ENCODE data around the gene ARL6IP4.

ARL6IP4 gene

DNA sequence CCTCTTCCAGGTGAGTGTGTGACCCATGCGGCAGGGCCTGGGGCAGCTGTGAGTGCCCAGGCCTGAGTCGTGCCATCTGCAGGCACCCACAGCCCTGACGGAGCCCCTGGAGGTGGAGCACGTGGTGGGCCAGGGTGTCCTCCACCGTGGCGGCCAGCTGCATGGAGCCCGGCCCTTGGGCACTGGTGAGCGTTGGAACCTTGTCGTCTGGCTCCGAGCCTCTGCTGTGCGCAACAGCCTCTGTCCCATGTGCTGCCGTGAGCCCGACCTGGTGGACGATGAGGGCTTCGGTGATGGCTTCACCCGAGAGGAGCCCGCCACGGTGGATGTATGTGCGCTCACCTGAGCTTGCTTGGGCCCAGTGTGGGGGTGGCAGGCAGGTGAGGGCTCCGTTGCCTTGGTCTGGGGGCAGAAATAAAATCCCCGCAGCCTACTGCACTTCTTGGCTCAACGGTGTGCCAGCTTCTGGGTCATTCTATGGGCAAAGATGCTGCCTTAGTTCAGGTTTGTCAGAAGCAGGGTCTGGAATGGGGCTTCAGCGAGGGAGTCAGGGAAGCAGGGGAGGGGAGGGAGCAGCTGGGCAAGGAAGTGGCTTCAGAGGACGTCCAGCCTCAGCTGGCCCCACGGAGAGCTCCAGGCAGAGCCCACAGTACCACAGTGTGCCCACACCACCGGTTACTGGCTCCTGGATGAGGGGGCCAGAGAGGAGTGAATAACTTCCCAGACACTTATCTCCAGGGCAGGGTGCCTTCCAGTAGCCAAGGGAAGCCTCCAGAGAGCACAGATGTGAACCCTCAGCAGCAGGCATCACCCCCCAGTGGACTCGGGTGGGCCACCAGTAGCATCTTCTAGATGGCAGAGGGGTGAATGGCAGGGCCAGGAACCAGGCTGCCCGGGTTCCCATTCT, 1.2 kb upstream of the ARL6IP4 start:
- no peak for DNase-seq

DNA sequence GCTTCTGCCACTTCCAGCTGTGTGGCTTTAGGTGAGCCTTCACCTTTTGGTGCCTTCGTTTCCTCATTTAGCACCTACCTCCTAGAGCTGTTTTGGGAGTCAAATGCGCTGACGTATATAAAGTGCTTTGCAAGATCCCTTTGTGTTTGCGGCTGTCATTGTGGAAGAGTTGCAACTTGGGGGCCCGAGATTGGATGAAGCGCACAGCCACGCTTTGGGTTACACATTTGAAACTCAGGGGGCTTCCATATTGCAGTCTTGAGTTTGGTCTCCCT, 636 bp upstream of the ARL6IP4 start:
- no peak for DNase-seq

DNA sequence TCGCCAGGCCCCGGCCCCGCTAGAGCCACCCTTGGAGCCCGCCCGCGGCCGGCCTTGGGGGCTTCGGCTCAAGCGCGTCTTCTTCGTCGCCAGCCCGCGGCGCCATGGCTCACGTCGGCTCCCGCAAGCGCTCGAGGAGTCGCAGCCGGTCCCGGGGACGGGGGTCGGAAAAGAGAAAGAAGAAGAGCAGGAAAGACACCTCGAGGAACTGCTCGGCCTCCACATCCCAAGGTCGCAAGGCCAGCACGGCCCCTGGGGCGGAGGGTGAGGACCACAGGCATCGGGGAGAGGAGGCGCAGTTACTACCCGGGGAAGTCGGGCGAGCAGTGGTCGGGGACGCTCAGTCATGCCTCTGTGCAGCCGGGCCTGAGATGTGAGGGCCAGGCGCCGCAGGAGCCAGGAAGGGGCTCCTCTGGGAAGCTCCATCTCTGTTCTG, 573 bp downstream of the ARL6IP4 start:
- peak; percentile 23 for DNase-seq

DNA sequence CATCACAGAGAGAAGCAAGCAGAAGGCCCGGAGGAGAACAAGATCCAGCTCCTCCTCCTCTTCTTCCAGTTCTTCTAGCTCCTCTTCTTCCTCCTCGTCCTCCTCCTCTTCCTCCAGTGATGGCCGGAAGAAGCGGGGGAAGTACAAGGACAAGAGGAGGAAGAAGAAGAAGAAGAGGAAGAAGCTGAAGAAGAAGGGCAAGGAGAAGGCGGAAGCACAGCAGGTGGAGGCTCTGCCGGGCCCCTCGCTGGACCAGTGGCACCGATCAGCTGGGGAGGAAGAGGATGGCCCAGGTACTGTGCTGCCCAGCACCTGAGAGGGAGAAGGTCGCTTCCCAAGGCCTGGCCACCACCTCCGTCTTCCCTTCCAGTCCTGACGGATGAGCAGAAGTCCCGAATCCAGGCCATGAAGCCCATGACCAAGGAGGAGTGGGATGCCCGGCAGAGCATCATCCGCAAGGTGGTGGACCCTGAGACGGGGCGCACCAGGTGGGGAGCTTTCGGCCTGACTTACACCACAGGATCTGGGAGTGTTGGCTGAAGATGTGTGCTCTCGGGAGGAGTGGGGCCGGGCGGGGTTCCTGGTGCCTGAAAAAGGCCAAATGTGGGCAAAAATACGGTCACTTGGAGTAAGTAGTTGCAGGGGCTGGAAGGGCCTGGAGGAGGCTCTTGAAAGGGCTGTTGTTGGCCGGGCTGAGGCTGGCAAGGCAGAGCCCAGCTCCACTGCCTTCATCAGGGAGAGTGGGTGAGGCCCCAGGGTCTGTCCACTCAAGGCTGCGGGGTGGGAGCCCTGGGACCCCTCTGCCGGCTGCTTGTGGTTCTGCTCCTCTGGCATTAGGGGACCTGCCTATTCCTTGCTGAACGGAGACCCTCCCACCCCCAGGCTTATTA, 1.4 kb downstream of the ARL6IP4 start:
- no peak for DNase-seq

DNA sequence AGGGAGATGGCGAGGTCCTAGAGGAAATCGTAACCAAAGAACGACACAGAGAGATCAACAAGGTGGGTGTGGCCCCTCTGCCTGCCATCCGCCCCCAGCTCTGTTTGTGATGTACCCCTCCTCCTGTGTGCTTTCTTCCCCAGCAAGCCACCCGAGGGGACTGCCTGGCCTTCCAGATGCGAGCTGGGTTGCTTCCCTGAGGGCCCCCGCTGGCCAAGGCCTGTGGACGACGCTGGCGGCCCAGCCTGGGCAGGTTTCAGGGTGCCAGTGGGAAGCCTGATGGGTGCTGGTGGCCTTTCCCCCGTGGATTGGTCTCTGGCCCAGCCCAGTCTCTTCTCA, 2.0 kb downstream of the ARL6IP4 start:
- no peak for DNase-seq

DNA sequence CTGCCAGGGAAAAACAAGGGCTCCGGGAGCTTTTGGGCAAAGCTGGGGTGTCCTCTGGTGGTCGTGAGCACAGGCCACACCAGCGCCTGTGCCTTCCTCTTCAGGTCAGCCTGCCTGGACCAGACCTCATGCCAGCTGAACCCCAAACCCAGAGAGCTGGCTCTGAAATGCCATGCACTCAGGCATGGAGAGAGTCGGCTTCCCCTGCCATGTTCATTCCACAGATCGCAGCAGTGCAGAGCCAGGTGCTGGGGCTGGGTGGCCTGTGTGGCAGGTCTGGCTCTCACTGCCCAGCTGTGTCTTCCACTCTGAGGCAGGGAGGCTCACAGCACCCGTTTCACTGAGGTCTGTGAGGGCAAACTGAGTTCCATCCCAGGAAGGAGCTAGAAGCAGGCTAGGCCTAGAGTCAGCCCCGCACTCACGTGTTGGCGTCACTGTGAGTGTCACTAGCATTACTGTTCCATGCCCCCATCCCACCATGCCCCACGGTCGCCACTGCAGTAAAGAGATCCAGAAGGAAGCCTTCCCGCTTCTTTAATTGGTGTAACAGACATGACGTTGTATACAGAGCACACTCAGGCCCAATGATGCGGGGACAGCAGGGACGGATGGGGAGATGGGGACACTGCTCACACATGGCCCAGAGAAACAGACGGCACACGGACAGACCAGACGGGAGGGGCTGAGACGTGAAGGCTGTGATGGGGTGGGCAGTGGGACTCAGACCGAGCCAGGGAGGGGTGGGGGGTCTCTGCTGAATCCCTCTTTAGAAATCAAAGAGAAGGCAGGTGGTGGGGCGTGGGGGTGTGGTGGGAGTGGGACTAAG, 2.7 kb downstream of the ARL6IP4 start:
- DNase-seq, result no peak

DNA sequence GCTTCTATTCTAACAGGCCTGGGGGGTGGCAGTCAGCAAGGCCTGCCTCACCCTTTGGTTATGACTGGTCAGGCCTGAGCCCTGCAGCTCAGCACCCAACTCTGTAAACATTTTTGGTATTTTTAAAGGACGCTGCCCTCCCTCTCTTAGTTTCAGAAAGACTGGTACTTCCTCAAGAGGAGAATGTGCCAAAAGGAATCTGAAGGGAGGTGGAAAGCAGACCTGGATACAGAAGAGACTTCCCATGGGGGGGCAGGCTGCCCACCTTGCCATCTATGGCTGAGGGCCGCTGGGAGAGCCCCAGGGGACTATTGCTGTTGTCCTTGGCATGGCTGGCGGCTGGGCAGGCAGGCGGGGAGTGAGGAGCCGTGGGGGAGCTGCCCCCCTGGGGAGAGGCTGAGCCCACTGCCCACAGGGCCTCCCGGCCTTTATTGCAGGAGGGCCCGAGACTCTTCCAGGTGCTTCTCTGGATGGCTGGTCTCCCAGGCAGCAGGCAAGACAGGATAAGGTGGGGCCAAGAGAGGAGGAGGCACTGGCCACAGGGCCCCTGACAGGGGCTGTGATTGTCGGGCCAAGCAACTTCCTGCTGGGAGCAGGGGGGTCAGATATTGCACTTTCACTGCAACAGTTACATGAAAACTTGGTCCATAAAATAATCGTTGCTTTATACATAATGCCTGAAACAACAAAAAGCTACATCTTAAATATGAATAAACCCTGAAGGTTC, 3.5 kb downstream of the ARL6IP4 start:
- no peak for DNase-seq

DNA sequence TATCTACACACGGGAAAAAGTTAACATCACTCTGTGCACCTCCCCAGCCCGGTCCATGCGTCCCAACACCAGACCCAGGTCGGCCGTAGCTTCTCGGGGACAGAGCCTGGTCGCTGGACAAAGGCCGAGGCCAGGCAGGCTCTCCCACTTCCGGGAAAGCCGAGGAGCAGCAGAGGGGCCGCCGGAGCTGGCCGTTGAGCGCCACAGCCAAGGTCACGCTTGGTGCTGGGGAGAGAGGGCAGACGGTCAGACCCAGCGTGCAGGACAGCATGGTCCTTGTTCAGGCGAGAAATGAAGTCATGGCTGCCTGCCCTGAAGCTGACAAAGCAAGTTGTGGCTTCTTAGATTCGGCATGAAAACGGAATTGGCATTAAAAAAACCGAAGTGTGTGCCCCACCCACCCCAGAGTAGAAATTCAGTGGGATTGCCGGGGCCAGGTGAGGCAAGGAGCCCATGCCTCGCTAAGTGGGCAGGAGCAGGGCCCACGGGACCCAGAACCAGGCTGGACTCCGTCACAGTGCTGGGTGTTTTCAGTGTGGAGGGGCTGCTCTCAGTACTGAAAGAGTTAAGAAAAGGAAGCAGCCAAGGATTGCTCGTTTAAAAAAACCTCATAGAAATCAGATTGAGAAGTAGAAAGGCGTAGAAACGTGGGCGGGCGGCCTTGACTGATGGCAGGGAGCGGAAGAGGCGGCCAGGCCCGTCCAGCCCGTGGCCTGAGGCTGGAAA, 4.3 kb downstream of the ARL6IP4 start:
- DNase-seq, result no peak

DNA sequence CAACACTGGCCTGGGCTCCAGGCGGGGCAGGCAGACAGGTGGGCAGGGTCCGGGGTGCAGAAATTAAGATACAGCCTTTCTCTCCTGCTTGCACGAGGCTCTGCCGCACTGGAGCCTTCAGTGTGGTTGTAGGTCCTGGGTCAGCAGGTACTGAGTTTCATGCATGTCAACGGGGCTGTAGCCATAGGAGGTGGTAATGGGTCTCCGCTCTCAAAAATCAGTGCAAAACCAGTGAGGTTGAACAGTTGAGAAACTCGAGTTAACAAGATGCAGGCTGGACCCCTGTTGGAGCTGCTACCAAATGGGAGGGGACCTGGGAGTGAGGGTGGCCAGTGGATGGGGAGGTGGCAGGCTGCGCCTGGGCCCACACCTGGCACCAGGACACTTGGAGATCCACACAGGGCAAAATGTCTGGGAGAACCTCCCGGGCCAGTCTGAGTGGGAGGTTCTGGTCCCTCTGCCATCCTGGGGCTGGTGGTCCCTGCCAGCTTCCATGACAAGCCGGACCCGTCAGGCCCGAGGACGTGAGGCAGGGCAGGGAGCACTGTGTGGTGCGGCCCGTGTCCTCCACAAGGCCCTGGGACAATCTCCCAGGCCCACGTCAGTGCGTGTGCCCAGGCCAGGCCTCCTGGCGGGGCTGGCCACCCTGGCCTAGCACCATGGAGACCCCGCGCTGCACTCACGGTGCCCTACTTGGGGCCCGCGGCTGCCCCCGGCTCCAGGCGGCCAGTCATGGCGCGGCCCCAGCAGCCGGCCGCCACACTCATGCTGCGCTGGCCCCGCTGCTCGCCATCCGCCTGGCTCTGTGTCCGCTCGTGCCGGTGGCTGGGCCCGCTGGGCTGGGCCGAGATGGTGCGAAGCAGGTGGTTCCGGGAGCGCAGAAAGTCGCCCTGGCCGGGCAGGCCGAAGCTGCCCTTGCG, 5.1 kb downstream of the ARL6IP4 start:
- DNase-seq, result no peak

DNA sequence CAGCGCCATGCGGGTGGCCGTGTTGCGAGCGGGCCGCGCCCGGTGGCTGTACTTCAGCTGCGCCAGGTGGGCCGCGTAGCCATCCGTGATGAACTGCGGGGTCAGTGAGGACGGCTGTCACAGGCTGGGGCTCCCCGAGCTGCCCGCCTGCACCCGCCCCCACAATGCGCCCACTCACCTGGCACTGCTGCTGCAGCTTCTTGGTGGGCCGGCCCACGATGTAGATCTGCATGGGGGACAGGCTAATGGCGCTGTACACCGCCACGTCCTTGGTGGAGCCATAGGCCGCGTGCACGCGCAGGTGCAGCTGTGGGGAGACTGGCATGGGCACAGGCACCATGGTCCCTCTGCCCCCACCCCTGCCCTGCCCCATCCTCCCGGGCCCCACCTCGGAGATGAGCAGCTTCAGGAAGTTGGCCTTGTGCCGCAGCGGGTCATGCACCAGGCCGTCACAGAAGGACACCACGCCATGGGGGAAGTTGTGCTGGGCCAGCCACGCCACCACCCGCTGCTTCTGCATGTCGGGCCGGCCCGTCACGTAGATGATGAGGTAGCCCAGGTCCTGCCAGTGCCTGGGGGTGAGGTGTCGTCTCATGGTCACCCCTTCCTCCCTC, 5.9 kb downstream of the ARL6IP4 start:
- no peak for DNase-seq

DNA sequence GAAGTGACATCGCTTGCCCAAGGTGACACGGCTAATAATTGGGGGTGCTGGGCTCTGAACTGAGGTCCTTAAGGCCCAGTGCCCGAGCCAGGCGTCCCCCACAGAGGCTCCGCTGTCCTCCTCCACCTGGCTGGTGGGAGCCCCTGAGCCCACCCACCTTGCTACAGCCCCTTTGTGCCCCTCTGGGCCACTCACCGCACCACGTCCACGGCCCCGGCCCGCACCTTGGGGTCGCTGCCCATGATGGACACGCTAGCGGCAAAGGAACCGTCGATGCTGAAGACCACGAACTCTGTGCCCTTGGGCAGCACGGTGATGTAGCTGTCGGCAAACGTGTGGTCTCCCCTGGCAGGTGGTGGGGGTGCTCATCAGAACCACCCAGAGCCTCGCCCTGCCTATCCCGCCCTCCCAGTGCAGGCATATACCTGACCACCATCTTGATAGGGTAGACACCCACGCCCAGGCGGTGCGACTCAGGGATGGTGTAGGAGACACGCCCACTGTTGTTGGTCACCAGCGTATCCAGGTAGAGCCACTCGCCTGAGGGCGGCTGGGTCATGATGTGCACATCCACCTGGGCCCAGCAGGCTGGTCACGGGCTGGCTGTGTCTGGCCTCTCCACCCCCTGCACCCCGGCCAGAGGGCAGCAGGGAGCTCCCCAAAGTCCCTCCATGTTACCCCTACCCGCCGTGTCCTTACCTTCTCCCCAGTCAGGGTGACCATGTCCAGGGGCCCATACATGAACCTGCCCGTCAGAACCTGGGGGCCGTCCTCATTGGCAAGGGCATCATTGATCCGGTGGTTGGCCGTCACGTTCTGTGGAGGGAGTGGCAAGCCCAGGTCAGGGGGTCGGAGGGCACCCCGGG, 6.8 kb downstream of the ARL6IP4 start:
- no peak for DNase-seq

DNA sequence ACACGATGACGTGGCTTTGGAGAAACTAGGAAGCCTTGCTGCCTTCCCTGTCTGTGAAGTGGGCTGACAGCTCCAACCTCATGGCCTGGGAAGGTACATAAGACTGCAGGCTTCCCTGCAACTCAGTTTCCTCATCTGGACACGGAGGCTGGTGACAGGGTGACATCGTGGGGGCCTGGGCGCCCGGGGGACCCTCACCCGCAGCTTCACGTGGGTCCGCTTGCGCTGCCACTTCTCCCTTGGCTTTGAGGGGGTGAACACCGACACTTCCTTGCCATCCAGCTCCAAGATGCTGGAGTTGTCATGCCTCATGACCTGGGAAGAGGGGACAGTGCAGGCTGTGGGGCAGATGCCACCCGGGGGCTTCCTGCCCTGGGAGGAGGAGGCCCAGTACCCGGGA, 7.6 kb downstream of the ARL6IP4 start:
- DNase-seq, result no peak

DNA sequence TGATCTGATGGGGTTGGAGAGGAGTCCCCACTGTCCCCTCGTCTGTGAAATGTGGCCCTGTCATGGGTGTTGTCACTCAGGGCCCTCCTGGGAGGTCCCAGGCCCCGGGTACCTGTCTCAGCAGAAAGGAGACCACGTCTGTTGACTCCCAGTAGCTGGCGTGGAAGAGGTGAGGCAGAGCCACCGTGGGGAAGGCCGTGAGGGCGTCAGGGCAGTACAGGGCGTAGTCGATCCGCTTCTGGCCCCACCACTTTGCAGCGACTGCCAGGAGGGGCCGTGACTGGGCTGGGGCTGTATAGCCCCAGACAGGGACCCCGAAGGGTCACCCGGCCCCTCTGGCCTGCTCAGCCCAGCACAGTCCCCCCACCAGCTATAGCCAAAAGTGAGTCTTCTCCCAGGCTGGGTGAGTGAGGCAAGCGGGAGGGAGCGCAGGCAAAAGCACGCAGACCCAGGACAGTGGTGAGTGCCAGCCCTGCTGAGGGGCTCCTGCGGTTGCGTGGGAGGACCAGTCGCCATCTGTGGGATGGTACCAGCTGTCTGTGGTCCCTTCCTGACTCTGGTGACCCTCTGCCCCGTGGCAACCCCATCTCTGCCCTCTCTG, 8.2 kb downstream of the ARL6IP4 start:
- DNase-seq, result no peak

DNA sequence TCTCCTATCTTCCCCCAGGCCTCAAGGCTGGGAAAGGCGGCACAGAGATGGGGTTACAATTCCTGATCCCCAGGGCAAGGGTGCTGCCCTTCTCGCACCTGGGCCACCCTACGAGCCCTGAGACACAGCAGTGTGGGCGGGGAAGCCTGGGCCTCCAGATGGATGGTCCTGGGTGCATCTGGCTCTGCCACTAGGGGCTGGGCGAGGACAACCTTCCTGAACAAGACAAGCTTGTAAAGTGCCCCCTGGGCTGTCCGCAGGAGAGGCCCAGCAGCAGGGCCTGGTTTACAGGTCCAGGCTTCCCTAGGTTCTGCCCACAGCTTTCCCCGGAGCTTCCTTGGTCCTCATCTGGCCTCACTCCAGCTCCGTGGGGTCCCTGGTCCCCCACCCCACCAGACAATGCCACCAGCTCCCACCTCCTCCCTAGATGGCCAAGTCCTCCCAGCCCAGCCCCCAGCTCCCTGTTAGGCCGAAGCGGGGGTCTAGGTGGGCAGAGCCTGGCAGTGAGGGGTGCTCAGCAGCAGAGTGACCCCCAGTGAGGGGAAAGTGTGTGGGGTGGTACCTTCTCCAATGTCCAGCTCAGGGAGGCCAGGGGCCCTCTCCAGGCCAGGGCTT, 8.9 kb downstream of the ARL6IP4 start:
- no peak for DNase-seq

DNA sequence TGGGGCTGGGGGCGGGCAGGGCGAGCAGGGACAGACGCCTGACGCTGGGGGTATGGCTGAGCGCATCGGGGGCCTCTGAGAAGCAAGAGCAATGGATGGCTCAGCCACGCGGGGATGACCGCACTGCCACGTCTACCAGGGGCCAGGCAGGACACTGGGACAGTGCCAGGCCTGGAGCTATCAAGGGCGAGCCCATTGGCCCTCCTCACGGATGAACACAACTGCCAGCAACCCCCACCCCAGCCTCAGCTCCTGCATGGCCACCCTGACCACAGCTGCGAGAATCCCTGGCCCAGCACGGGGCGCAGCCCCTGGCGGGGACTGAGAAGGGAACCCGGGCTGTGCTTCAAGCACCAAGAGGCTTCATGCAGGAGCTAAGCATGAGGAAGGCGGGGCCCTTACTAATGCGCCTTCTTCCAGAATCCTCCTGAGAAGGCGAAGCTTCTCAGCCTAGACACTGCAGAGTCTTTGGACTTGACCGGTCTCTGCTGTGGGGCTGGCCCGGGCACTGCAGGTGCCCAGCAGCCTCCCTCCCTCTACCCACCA, 9.5 kb downstream of the ARL6IP4 start:
- no peak for DNase-seq

DNA sequence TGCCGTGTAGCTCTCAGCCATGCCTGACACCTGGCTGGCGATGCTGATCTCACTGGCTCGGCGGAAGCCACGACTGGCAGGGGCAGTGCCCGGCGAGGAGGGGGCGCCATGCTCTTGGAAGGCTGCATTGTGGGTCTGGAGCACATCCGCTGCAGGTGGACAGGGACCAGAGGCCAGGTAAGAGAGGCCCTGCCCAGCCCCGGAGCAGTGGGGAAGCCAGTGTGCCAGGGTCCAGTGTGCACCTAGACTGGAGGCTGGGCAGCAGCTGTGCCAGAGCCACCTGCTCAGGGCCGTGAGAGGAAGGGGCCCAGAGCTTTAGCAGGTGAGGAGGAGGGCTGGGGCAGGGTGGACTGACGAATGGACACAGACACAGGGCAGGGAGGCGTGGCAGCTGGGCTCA, 10.1 kb downstream of the ARL6IP4 start:
- no peak for DNase-seq

DNA sequence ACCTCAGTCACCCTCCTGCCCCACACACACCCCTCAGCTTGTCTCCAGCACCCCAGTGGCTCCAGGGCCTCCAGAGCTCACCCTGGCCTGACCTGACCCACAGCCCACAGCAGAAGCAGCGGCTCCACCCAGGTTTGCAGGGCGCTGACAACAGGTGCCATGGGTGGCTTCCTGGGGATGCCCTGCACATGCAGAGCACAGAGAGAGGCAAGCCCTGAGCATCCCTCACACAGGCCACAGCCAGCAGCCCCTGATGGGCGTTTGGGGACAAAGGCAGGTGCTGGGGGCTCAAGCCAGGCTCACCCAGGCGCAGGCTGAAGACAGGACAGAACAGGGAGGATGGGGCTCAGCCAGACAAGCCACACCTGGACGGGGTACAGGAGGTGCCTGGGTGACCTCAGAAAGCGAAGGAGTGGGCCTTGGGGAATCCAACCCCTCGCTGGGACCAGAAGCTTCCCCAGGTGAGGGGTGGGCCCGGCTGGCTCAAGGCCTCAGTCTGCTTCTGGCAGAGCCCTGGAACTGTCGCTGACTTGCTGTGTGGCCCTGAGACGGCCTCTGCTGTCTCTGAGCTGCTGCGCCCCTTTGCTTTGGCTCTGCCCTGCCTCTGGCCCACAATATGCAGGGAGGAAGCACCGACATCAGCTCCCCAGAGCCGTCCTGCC, 10.6 kb downstream of the ARL6IP4 start:
- DNase-seq, result no peak

Measured in EL (cell line).